HepG2 (cell line): ENCODE measurements around the gene NEURL3. TPM values are rescaled to one million over a fixed set of nuclear protein-coding genes. Genes with fewer than 3 reads are reported as not detected.

ENCODE experiments used
- ATAC-seq: fragments of 200-7000 bp; cut with Tn5 transposase; 3 replicates; pipeline ENCODE4 v1.9.1; 2020; ENCODE audit warnings: mild to moderate bottlenecking, moderate library complexity
- BruUV-seq: library from RNA; stranded (reverse); fragments of 400-500 nt; replicated peaks from 2 replicates; lab custom pipeline; 2021; lab: Mats Ljungman, UMichigan
- CTCF ChIA-PET: fragments of 300-600 bp; formaldehyde crosslinking; extraction: SDS; loops from one replicate; lab custom pipeline; 2021; ENCODE audit warnings: low total read pairs, inconsistent platforms, low intra/inter-chr PET ratio; lab: Yijun Ruan, JAX
- POLR2A ChIA-PET: fragments of 350-600 bp; sonication (Branson Sonifier 250); formaldehyde crosslinking; loops from one replicate; lab custom pipeline; 2020; ENCODE audit warnings: antibody characterized with exemption, inconsistent platforms; lab: Yijun Ruan, JAX
- DNase-seq: peaks from one replicate; pipeline ENCODE4 v3.0.0-alpha.2; 2015; ENCODE audit warnings: low spot score
- FAIRE-seq: peaks from 3 replicates; lab custom pipeline; 2011; peaks lifted over from hg19 to GRCh38; lab: Jason Lieb, UNC
- H2AFZ ChIP-seq: one replicate; pipeline ENCODE4 v1.6.1; 2011; ENCODE audit warnings: low read length, inconsistent platforms
- H3K27ac ChIP-seq: fragments of 300-600 bp; 3 replicates; pipeline ENCODE4 v1.8.0; 2011; ENCODE audit warnings: mixed run types, mild to moderate bottlenecking, mixed read lengths, low read length, inconsistent platforms; ENCODE audit not compliant: insufficient read depth; ENCODE audit errors: extremely low read length
- H3K27me3 ChIP-seq, 2 experiments: fragments of 200-600 bp in 1 of 2; 2 replicates in 1 of 2; 3 replicates in 1 of 2; pipeline versions ENCODE4 v1.6.0 to v1.8.0; 2011; ENCODE audit warnings: low read length in 2 of 2, mild to moderate bottlenecking in 2 of 2, moderate library complexity in 2 of 2, inconsistent platforms in 1 of 2; ENCODE audit not compliant: insufficient read depth in 2 of 2, control insufficient read depth in 1 of 2
- H3K36me3 ChIP-seq, 2 experiments: fragments of 200-600 bp in 1 of 2; replicated peaks in 1 of 2; 2 replicates in 1 of 2; 3 replicates in 1 of 2; pipeline versions ENCODE4 v1.5.1 to v1.8.0; 2011; ENCODE audit warnings: low read length in 2 of 2, inconsistent platforms in 1 of 2; ENCODE audit not compliant: insufficient read depth in 2 of 2, control insufficient read depth in 1 of 2
- H3K4me1 ChIP-seq: 2 replicates; pipeline ENCODE4 v1.5.1; 2012; ENCODE audit warnings: low read length, inconsistent platforms; ENCODE audit not compliant: insufficient read depth
- H3K4me2 ChIP-seq: 2 replicates; pipeline ENCODE4 v1.6.0; 2011; ENCODE audit warnings: low read depth, low read length, inconsistent platforms
- H3K4me3 ChIP-seq, 3 experiments: fragments of 200-600 bp in 1 of 3; sonication (generic), shearing (Covaris generic) in 1 of 3; replicated peaks in 1 of 3; 2 replicates each; pipeline ENCODE4 v1.5.1; 2011 to 2016; ENCODE audit warnings: low read length in 3 of 3, inconsistent platforms in 2 of 3, low read depth in 2 of 3, mild to moderate bottlenecking in 2 of 3, control low read depth in 1 of 3, mixed read lengths in 1 of 3; ENCODE audit not compliant: insufficient read depth in 1 of 3
- H3K79me2 ChIP-seq: one replicate; pipeline ENCODE4 v1.6.1; 2011; ENCODE audit warnings: low read length, inconsistent platforms; ENCODE audit not compliant: insufficient read depth
- H3K9ac ChIP-seq: 2 replicates; pipeline ENCODE4 v1.6.0; 2011; ENCODE audit warnings: mild to moderate bottlenecking, low read depth, low read length, inconsistent platforms; ENCODE audit not compliant: insufficient read depth
- H3K9me3 ChIP-seq: 2 replicates; pipeline ENCODE4 v1.5.1; 2012; ENCODE audit warnings: mild to moderate bottlenecking, low read length
- H4K20me1 ChIP-seq: 2 replicates; pipeline ENCODE4 v1.6.0; 2011; ENCODE audit warnings: inconsistent platforms, mild to moderate bottlenecking, low read length, moderate library complexity; ENCODE audit not compliant: insufficient read depth
- FLYWCH1 ChIP-seq: sonication (generic); formaldehyde crosslinking; IDR thresholded peaks from 2 replicates; pipeline ENCODE4 v1.8.1; 2023; ENCODE audit warnings: mild to moderate bottlenecking, missing genetic modification reagents
- GABPB1 ChIP-seq: IDR thresholded peaks from 2 replicates; pipeline ENCODE4 v1.6.1; 2016; ENCODE audit warnings: mild to moderate bottlenecking, missing genetic modification reagents, moderate library complexity, missing compliant biosample characterization
- NFRKB ChIP-seq: fragments of 450-650 bp; IDR thresholded peaks from 2 replicates; pipeline ENCODE4 v1.6.1; 2017
- PHB2 ChIP-seq: fragments of 450-650 bp; IDR thresholded peaks from 2 replicates; pipeline ENCODE4 v1.6.1; 2018; ENCODE audit not compliant: partially characterized antibody
- RXRA ChIP-seq: sonication (generic); formaldehyde crosslinking; IDR thresholded peaks from 2 replicates; pipeline ENCODE4 v1.5.1; 2020; ENCODE audit warnings: missing genetic modification reagents
- ZBTB1 ChIP-seq: sonication (generic); formaldehyde crosslinking; IDR thresholded peaks from 2 replicates; pipeline ENCODE4 v1.4.0; 2020; ENCODE audit warnings: missing genetic modification reagents, borderline replicate concordance
- ZNF207 ChIP-seq: fragments of 450-650 bp; IDR thresholded peaks from 2 replicates; pipeline ENCODE4 v1.6.1; 2016; ENCODE audit warnings: antibody characterized with exemption, borderline replicate concordance
- ZNF329 ChIP-seq: sonication (generic); formaldehyde crosslinking; IDR thresholded peaks from 2 replicates; pipeline ENCODE4 v1.9.0; 2021; ENCODE audit warnings: low read depth, mild to moderate bottlenecking, missing genetic modification reagents
- ZNF333 ChIP-seq: sonication (generic); formaldehyde crosslinking; IDR thresholded peaks from 2 replicates; pipeline ENCODE4 v1.4.0; 2020; ENCODE audit warnings: mild to moderate bottlenecking, missing genetic modification reagents, borderline replicate concordance
- ZNF468 ChIP-seq: sonication (generic); formaldehyde crosslinking; IDR thresholded peaks from 2 replicates; pipeline ENCODE4 v1.8.0; 2022; ENCODE audit warnings: mild to moderate bottlenecking, moderate library complexity, missing genetic modification reagents
- ZNF546 ChIP-seq: sonication (generic); formaldehyde crosslinking; conservative IDR thresholded peaks from 2 replicates; pipeline ENCODE4 v1.8.1; 2023; ENCODE audit warnings: mild to moderate bottlenecking, missing genetic modification reagents
- ZNF652 ChIP-seq: IDR thresholded peaks from 2 replicates; pipeline ENCODE4 v1.6.1; 2016; ENCODE audit warnings: low read depth, borderline replicate concordance
- ZNF7 ChIP-seq: IDR thresholded peaks from 2 replicates; pipeline ENCODE4 v1.6.1; 2016; ENCODE audit warnings: missing biosample characterization, missing genetic modification reagents
- ZNF746 ChIP-seq: sonication (generic); formaldehyde crosslinking; IDR thresholded peaks from 2 replicates; pipeline ENCODE4 v1.8.0; 2022; ENCODE audit warnings: mild to moderate bottlenecking, missing genetic modification reagents
- WGBS: methylation state at CpG from one replicate; pipeline ENCODE4 v1.1.6; 2017; ENCODE audit warnings: low lambda C conversion rate; 5-methylcytosine and 5-hydroxymethylcytosine counted together
- in situ Hi-C: cut with HindIII; loops from 2 replicates; pipeline ENCODE4 v1.10.0; 2017; ENCODE audit warnings: low pct_unique_long_range_greater_than_20kb; ENCODE audit not compliant: extremely low pct_ligation_motif_present
- intact Hi-C: fragments of 100-400 bp; cut with micrococcal nuclease; formaldehyde crosslinking; loops from one replicate; pipeline ENCODE4 v1.10.0; 2022; ENCODE audit not compliant: unreplicated experiment
- polyA plus RNA-seq, 8 experiments: library from polyadenylated mRNA; depleted of rRNA in 3 of 8; stranded (reverse) in 7 of 8; unstranded in 1 of 8; fragments of >200 nt; fragmentation: Illumina TruSeq in 4 of 8; extraction: Trizol in 4 of 8; gene quantifications; 2 replicates each; pipeline versions ENCODE4 v1.2.1 to v1.2.3, GENCODE V29; 2011 to 2016; ENCODE audit warnings: low read depth in 4 of 8, missing spikeins in 1 of 8, mixed read lengths in 1 of 8; ENCODE audit not compliant: insufficient read depth in 1 of 8
- total RNA-seq, 5 experiments: library from RNA; depleted of rRNA; stranded (reverse); fragments of >200 nt; fragmentation: Illumina TruSeq; extraction: Trizol; gene quantifications; 2 replicates each; pipeline ENCODE4 v1.2.3, GENCODE V29; 2016; ENCODE audit warnings: low read depth in 1 of 5
- TF ChIP-seq, protein P1 (sequence below): sonication (generic); formaldehyde crosslinking; IDR thresholded peaks from 2 replicates; pipeline ENCODE4 v1.5.1; 2020; ENCODE audit warnings: missing genetic modification reagents, mild to moderate bottlenecking, borderline replicate concordance
- TF ChIP-seq, protein P2 (sequence below): sonication (generic); formaldehyde crosslinking; IDR thresholded peaks from 2 replicates; pipeline ENCODE4 v1.5.1; 2020; ENCODE audit warnings: missing genetic modification reagents, mild to moderate bottlenecking, borderline replicate concordance
- TF ChIP-seq, protein P3 (sequence below): IDR thresholded peaks from 2 replicates; pipeline ENCODE4 v1.6.1; 2016; ENCODE audit warnings: missing genetic modification reagents, missing compliant biosample characterization
- TF ChIP-seq, protein P4 (sequence below): sonication (generic); formaldehyde crosslinking; IDR thresholded peaks from 2 replicates; pipeline ENCODE4 v1.8.0; 2022; ENCODE audit warnings: mild to moderate bottlenecking, missing genetic modification reagents, moderate library complexity

The NEURL3 gene
- total and polyA plus RNA-seq, 2 of the 13 experiments (the other 11 are each of a cell fraction or from before 2014, with no cell fraction given) = 0.16 to 1.2 TPM

DNA sequence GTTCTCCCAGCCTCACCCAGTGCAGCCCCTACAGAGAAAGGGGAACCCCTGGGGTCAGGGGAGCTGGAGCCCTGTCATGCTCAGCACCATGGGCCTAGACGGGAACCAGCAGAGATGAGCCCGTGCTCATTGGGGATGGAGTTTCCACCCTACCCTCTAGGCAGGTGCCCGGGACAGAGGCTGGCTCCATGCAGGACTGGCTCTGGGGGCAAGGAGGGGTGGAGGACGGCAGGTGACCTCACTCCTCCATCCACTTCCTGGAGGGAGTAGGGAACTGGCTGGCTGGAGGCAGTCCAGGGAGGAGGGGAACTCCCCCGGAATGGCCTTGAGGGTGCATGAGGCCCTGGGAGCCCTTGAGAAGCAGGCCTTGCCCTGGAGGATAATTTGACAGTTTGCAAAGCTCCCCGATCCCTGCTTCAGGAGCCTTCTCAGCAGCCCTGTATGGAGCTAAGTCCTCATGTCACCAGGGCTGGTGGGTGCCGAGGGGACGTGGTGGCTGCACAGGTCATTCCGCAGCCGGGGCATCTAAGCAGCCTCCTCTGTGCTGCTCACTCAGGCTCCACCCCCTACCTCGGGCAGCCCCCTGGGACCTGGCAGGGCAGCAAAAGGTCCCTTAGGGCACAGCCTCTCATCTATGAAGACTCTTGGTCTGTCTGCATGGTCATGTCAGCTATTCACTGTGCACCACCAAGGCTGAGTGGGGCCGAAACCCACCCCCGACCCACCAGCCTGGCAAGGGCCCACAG is 2.1 kb downstream of the NEURL3 start:
- Histone ChIP-seq H3K27ac (no peak overlapping the region), H3K79me2 (no peaks in the 10 kb centered on the region), H3K36me3 (no peaks in the 10 kb centered on the region), H2AFZ (no peak overlapping the region), H3K4me2 (peak overlapping the region; percentile 42), H4K20me1 (no peaks in the 10 kb centered on the region), H3K27me3 (no peaks in the 10 kb centered on the region), H3K9ac (no peak overlapping the region), H3K4me3 (peak overlapping the region in 1 of 3 experiments; percentile 25; a peak in 1 of 6 replicates), H3K9me3 (no peaks in the 10 kb centered on the region), H3K4me1 (peaks cover 68% of the 10 kb centered on the region)
- FAIRE-seq (no peak), DNase-seq (no peak), ATAC-seq (peak; percentile 2; the same call in 1 of the 3 replicates)
- POLR2A ChIA-PET = interaction anchor here (0.6 to 1.6 kb wide), 2 partner anchors 20 to 236 kb away, joined by 4 to 5 read pairs; no protein-coding TSS in a partner anchor
- intact Hi-C loops (no loop called here), in situ Hi-C loops (loop anchor here (25.0 kb wide), 1 partner anchor 366 kb away; the partner anchor contains the start of genes ASTL and DUSP2)
- BruUV-seq = no TSS peak
- 35% methylated on average over 8 of the region's 13 CpGs for WGBS
- CTCF ChIA-PET = no interaction called here
- TF ChIP-seq NFRKB = no peak
- peak; percentile 23; the same call in 1 of the 2 replicates for TF ChIP-seq GABPB1
- no peak for TF ChIP-seq ZNF468 (CRISPR knock-in tag)
- no peak for TF ChIP-seq ZNF546 (CRISPR knock-in tag)
- 0 out of 2 replicates have a peak, but pooled peaks have one; percentile 8 for TF ChIP-seq RXRA (CRISPR knock-in tag)
- TF ChIP-seq, protein P1, sequence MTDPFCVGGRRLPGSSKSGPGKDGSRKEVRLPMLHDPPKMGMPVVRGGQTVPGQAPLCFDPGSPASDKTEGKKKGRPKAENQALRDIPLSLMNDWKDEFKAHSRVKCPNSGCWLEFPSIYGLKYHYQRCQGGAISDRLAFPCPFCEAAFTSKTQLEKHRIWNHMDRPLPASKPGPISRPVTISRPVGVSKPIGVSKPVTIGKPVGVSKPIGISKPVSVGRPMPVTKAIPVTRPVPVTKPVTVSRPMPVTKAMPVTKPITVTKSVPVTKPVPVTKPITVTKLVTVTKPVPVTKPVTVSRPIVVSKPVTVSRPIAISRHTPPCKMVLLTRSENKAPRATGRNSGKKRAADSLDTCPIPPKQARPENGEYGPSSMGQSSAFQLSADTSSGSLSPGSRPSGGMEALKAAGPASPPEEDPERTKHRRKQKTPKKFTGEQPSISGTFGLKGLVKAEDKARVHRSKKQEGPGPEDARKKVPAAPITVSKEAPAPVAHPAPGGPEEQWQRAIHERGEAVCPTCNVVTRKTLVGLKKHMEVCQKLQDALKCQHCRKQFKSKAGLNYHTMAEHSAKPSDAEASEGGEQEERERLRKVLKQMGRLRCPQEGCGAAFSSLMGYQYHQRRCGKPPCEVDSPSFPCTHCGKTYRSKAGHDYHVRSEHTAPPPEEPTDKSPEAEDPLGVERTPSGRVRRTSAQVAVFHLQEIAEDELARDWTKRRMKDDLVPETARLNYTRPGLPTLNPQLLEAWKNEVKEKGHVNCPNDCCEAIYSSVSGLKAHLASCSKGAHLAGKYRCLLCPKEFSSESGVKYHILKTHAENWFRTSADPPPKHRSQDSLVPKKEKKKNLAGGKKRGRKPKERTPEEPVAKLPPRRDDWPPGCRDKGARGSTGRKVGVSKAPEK (CRISPR knock-in tag) = no peak
- TF ChIP-seq, protein P2, sequence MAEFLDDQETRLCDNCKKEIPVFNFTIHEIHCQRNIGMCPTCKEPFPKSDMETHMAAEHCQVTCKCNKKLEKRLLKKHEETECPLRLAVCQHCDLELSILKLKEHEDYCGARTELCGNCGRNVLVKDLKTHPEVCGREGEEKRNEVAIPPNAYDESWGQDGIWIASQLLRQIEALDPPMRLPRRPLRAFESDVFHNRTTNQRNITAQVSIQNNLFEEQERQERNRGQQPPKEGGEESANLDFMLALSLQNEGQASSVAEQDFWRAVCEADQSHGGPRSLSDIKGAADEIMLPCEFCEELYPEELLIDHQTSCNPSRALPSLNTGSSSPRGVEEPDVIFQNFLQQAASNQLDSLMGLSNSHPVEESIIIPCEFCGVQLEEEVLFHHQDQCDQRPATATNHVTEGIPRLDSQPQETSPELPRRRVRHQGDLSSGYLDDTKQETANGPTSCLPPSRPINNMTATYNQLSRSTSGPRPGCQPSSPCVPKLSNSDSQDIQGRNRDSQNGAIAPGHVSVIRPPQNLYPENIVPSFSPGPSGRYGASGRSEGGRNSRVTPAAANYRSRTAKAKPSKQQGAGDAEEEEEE = 0 out of 2 replicates have a peak, but pooled peaks have one; percentile 0
- TF ChIP-seq, protein P3, sequence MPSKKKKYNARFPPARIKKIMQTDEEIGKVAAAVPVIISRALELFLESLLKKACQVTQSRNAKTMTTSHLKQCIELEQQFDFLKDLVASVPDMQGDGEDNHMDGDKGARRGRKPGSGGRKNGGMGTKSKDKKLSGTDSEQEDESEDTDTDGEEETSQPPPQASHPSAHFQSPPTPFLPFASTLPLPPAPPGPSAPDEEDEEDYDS (CRISPR knock-in tag) = no peak
- TF ChIP-seq ZNF333 = 0 out of 2 replicates have a peak, but pooled peaks have one; percentile 20
- TF ChIP-seq ZNF207 = no peak
- TF ChIP-seq FLYWCH1 (CRISPR knock-in tag) = no peak
- TF ChIP-seq ZNF329 (CRISPR knock-in tag) = no peak
- TF ChIP-seq ZNF652 (CRISPR knock-in tag) = no peak
- TF ChIP-seq ZBTB1 (CRISPR knock-in tag) = no peak
- no peak for TF ChIP-seq ZNF746 (CRISPR knock-in tag)
- TF ChIP-seq, protein P4, sequence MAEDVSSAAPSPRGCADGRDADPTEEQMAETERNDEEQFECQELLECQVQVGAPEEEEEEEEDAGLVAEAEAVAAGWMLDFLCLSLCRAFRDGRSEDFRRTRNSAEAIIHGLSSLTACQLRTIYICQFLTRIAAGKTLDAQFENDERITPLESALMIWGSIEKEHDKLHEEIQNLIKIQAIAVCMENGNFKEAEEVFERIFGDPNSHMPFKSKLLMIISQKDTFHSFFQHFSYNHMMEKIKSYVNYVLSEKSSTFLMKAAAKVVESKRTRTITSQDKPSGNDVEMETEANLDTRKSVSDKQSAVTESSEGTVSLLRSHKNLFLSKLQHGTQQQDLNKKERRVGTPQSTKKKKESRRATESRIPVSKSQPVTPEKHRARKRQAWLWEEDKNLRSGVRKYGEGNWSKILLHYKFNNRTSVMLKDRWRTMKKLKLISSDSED (CRISPR knock-in tag) = no peak
- TF ChIP-seq ZNF7 = no peak
- TF ChIP-seq PHB2 = no peak
